ENCODE measurements around the gene MTCL3.

MTCL3 gene

GRCh38 chr6:127554435-127555006 lies 35.4 kb upstream of the MTCL3 start:
- TF ChIP-seq CTCF (IDR thresholded peaks at IDR 0.05; ENCODE audit: low read depth, low read length), result peak; percentile 60
- peak; percentile 50 to 68 for DNase-seq (ENCODE audit: low read depth in 2 of 2)
- no peak overlapping the region for H3K4me3 ChIP-seq (replicated peaks in 1 of 2; ENCODE audit: low read depth in 2 of 2, low read length in 2 of 2)

- peak; percentile 17 to 66 for DNase-seq (ENCODE audit: low read depth in 2 of 2)
- no peak for TF ChIP-seq CTCF (IDR thresholded peaks at IDR 0.05; ENCODE audit: low read depth, low read length)
- H3K4me3 ChIP-seq (replicated peaks in 1 of 2; ENCODE audit: low read depth in 2 of 2, low read length in 2 of 2), result no peak overlapping the region
Observed at GRCh38 chr6:127550403-127550802, 31.3 kb upstream of the MTCL3 start.

GRCh38 chr6:127547904-127548649 lies 28.9 kb upstream of the MTCL3 start:
- peak; percentile 23 for TF ChIP-seq CTCF (IDR thresholded peaks at IDR 0.05; ENCODE audit: low read depth, low read length)
- H3K4me3 ChIP-seq (replicated peaks in 1 of 2; ENCODE audit: low read depth in 2 of 2, low read length in 2 of 2), result no peak overlapping the region
- peak; percentile 31 to 43 for DNase-seq (ENCODE audit: low read depth in 2 of 2)

- peak; percentile 12 to 32 for DNase-seq (ENCODE audit: low read depth in 2 of 2)
- no peak overlapping the region for H3K4me3 ChIP-seq (replicated peaks in 1 of 2; ENCODE audit: low read depth in 2 of 2, low read length in 2 of 2)
- TF ChIP-seq CTCF (IDR thresholded peaks at IDR 0.05; ENCODE audit: low read depth, low read length), result peak; percentile 55
Observed at GRCh38 chr6:127547215-127547614, 28.1 kb upstream of the MTCL3 start.

- DNase-seq (ENCODE audit: low read depth in 2 of 2), result peak; percentile 59
Observed at GRCh38 chr6:127539272-127539671, 20.1 kb upstream of the MTCL3 start.

GRCh38 chr6:127538750-127539264 lies 19.7 kb upstream of the MTCL3 start:
- TF ChIP-seq CTCF (IDR thresholded peaks at IDR 0.05; ENCODE audit: low read depth, low read length), result no peak
- no peak for DNase-seq (ENCODE audit: low read depth in 2 of 2)
- no peak overlapping the region for H3K4me3 ChIP-seq (replicated peaks in 1 of 2; ENCODE audit: low read depth in 2 of 2, low read length in 2 of 2)

More at GRCh38 chr6:127539272-127539671, 20.1 kb upstream of the MTCL3 start:
- H3K4me3 ChIP-seq (replicated peaks in 1 of 2; ENCODE audit: low read depth in 2 of 2, low read length in 2 of 2), result no peak overlapping the region
- TF ChIP-seq CTCF (IDR thresholded peaks at IDR 0.05; ENCODE audit: low read depth, low read length), result peak; percentile 32

Data from cardiac fibroblast (primary cell).